Measurements from ENCODE around the gene MACROH2A1. TPM values are rescaled to one million over a fixed set of nuclear protein-coding genes. Genes with fewer than 3 reads are reported as not detected.

The MACROH2A1 gene
- total and polyA plus RNA-seq, 9 of the 15 experiments (the other 6 are each of a cell fraction or from before 2014, with no cell fraction given): 44.9 to 289 (median 193) TPM

DNA sequence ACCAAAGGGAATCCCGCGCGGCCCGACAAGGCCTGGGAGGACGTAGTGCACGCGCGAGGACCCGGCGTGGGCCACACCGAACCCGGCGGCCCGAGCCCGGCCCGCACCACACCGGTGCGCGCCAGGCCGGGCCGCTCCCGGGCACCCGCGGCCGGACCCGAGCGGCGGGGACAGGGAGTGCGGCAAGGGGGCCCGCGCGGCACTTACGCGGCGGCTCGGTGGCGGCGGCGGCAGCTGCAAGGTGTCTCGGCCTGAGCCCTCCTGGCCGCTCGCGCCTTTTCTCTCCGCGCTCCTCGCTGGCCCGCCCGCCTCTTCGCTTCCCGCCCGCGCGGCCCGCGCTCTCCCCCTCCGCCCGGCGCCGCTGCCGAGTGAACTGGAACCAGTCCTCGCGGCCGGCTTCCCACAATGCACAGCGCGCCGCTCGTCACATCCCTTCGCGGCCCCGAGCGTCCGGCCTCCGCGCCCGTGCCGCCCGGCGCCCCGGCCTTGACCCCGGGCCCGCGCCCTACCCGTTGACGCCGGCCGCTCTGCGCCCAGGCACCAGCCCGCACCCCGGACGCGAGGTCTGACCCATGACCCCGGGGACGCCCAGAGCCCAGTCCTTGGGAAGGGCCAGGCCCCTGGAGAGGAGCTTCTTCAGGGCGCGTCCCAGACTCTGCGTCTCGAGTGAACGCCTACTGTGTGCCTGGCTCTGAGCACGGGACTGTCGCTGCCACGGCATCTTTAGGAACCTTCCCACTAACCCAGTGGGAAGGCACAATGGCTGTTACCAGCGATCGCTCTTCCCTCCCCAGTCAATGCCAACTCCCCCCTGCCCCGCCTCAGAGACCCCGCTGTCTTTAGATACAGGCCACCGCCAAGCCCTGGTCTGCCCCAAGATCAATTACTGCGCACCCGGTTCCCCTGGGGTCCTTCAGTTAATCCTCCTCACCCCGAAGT lies at the start of gene MACROH2A1 (continued):
- TF ChIP-seq ZBTB2 (IDR thresholded peaks at IDR 0.05) (no peak), FOXJ3 (CRISPR knock-in tag; IDR thresholded peaks at IDR 0.05) (no peak), CREBBP (IDR thresholded peaks at IDR 0.05; ENCODE audit: low read depth, low read length) (no peak), SIN3B (IDR thresholded peaks at IDR 0.05; ENCODE audit: low read depth) (peak; percentile 63; the same call in 1 of the 2 replicates), TBL1XR1 (IDR thresholded peaks at IDR 0.05; ENCODE audit: low read length in 2 of 2) (no peak; a peak in 1 of 4 replicates), FOSL1 (tag; conservative IDR thresholded peaks at IDR 0.05) (peak; percentile 36; the same call in 1 of the 2 replicates), ETV5 (CRISPR knock-in tag; IDR thresholded peaks at IDR 0.05; ENCODE audit: low read depth) (peak; percentile 54; the same call in 1 of the 2 replicates), CBX2 (IDR thresholded peaks at IDR 0.05; ENCODE audit: insufficient read depth, low read length, poor library complexity, severe bottlenecking) (no peak), TBP (optimal IDR thresholded peaks at IDR 0.05; ENCODE audit: low read depth, low read length) (peak; percentile 84), POLR2A (conservative IDR thresholded peaks at IDR 0.05) (peak; percentile 83), HCFC1 (IDR thresholded peaks at IDR 0.05; ENCODE audit: low read depth, low read length) (peak; percentile 65), ATF7 (IDR thresholded peaks at IDR 0.05) (peak; percentile 54), SMAD3 (CRISPR knock-in tag; conservative IDR thresholded peaks at IDR 0.05) (no peak), ZNF589 (CRISPR knock-in tag; IDR thresholded peaks at IDR 0.05; ENCODE audit: low read depth) (0 out of 2 replicates have a peak, but pooled peaks have one; percentile 20)
- TF ChIP-seq, protein P1, sequence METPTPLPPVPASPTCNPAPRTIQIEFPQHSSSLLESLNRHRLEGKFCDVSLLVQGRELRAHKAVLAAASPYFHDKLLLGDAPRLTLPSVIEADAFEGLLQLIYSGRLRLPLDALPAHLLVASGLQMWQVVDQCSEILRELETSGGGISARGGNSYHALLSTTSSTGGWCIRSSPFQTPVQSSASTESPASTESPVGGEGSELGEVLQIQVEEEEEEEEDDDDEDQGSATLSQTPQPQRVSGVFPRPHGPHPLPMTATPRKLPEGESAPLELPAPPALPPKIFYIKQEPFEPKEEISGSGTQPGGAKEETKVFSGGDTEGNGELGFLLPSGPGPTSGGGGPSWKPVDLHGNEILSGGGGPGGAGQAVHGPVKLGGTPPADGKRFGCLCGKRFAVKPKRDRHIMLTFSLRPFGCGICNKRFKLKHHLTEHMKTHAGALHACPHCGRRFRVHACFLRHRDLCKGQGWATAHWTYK (CRISPR knock-in tag; IDR thresholded peaks at IDR 0.05): no peak; the same call in none of the 2 replicates
- TF ChIP-seq, protein P2, sequence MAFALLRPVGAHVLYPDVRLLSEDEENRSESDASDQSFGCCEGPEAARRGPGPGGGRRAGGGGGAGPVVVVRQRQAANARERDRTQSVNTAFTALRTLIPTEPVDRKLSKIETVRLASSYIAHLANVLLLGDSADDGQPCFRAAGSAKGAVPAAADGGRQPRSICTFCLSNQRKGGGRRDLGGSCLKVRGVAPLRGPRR (CRISPR knock-in tag; IDR thresholded peaks at IDR 0.05): no peak
- TF ChIP-seq, protein P3, sequence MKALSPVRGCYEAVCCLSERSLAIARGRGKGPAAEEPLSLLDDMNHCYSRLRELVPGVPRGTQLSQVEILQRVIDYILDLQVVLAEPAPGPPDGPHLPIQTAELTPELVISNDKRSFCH (CRISPR knock-in tag; IDR thresholded peaks at IDR 0.05): no peak
- TF ChIP-seq, protein P3 (tag; IDR thresholded peaks at IDR 0.05): peak; percentile 79

Data from K562 (cell line).